Heart left ventricle (tissue), 16 donors: ENCODE data around the gene CD9. TPM values are rescaled to one million over a fixed set of nuclear protein-coding genes. Genes with fewer than 3 reads are reported as not detected.

ENCODE experiments used
- ATAC-seq, 4 donors: fragments of 200-7000 bp; cut with Tn5 transposase; one replicate each; pipeline ENCODE4 v1.9.1; 2020 to 2022; ENCODE audit warnings: moderate library complexity in 4 of 4, mild to moderate bottlenecking in 3 of 4, moderate number of reproducible peaks in 1 of 4
- DNase-seq, 5 donors: peaks; one replicate each; pipeline ENCODE4 v3.0.0-alpha.2; 2020
- H3K27ac ChIP-seq, 12 donors: fragments of 200-600 bp; sonication (generic) in 4 of 12; one replicate each; pipeline versions ENCODE4 v1.5.0 to v1.8.0; 2016 to 2022; ENCODE audit warnings: mild to moderate bottlenecking in 2 of 12
- H3K27me3 ChIP-seq, 9 donors: fragments of 200-600 bp; sonication (generic) in 2 of 9; one replicate each; pipeline versions ENCODE4 v1.5.1 to v1.8.0; 2016 to 2022; ENCODE audit warnings: mild to moderate bottlenecking in 3 of 9
- H3K36me3 ChIP-seq, 9 donors: fragments of 200-600 bp; sonication (generic) in 2 of 9; one replicate each; pipeline versions ENCODE4 v1.5.0 to v1.8.0; 2018 to 2022; ENCODE audit warnings: mild to moderate bottlenecking in 2 of 9
- H3K4me1 ChIP-seq, 12 donors: fragments of 200-600 bp; sonication (generic) in 4 of 12; one replicate each; pipeline versions ENCODE4 v1.5.0 to v1.8.0; 2016 to 2022; ENCODE audit warnings: mild to moderate bottlenecking in 3 of 12
- H3K4me3 ChIP-seq, 12 donors: fragments of 200-600 bp; sonication (generic) in 4 of 12; one replicate each; pipeline versions ENCODE4 v1.5.0 to v1.8.0; 2017 to 2022; ENCODE audit warnings: mild to moderate bottlenecking in 9 of 12, moderate library complexity in 4 of 12
- H3K9me3 ChIP-seq, 12 donors: fragments of 200-600 bp; sonication (generic) in 4 of 12; one replicate each; pipeline versions ENCODE4 v1.5.0 to v1.8.0; 2016 to 2022; ENCODE audit warnings: mild to moderate bottlenecking in 1 of 12
- CTCF ChIP-seq, 12 donors: fragments of 200-600 bp; sonication (generic) in 4 of 12; IDR thresholded peaks; one replicate each; pipeline versions ENCODE4 v1.5.0 to v1.8.0; 2018 to 2022; ENCODE audit warnings: antibody characterized with exemption in 12 of 12, mild to moderate bottlenecking in 5 of 12
- POLR2A ChIP-seq, 2 donors: fragments of 450-650 bp; IDR thresholded peaks; one replicate each; pipeline ENCODE4 v1.6.1; 2017; ENCODE audit warnings: antibody characterized with exemption in 2 of 2, mild to moderate bottlenecking in 2 of 2, moderate library complexity in 2 of 2
- WGBS, 4 donors: extraction: QIAGEN DNeasy Blood & Tissue Kit in 2 of 4; methylation state at CpG; one replicate each; pipeline versions ENCODE4 v1.1.5 to v1.1.7; 2013 to 2018; 5-methylcytosine and 5-hydroxymethylcytosine counted together
- intact Hi-C, 10 donors: fragments of 100-400 bp; cut with DNase I; formaldehyde crosslinking; loops; one replicate each; pipeline versions ENCODE4 v1.11.1 to v1.14.2; 2022
- polyA plus RNA-seq, 2 donors: library from polyadenylated mRNA; stranded (reverse); fragments of 200-250 nt; gene quantifications; one replicate each; pipeline ENCODE4 v1.2.3, GENCODE V29; 2013
- total RNA-seq, 9 donors: library from RNA; depleted of rRNA in 2 of 9; stranded (reverse); fragments of >200 nt in 2 of 9; fragmentation: NEBNext Ultra II Directional in 3 of 9; extraction: Animal tissue kit (Norgen Biotek cat#: 25700) in 3 of 9; gene quantifications; one replicate each; pipeline versions ENCODE4 v1.1.0 to v1.2.4, GENCODE V29; 2016 to 2023
- donor health status: ischemic (EF 13 %, LVEDD 7.1; RV severe dilation, severe dysfunction).
- donor health status: healthy with polysubstance abuse.
- donor health status: DM: no; HTN: yes; CAD: no.
- donor health status: DM: no; HTN: no; CAD: no.
- donor health status: ischemic (EF 25% LVEDD 6.9; RV normal size, moderate dysfunction).
- donor health status: ischemic (EF 25% LVEDD 5.7; RV mildly dilated, moderate dysfunction).
- donor health status: healthy.
- donor health status: DM: yes; HTN: yes; CAD: no.
- donor health status: ischemic (EF 35%, LVEDD 5.7; RV mildly dilated, moderate dysfunction).
- donor health status: nonischemic (EF 11% LVEDD 7.7; RV severe dilation, severe dysfunction).
- donor health status: DM: yes; HTN: yes; CAD: no.
- donor health status: PGD.
- donor health status: ischemic (EF 29% LVEDD 5.4; RV normal size, mild dysfunction).
- donor health status: nonischemic (EF 23%, LVEDD 6.1; RV moderate dilation, normal function).

The CD9 gene
- total and polyA plus RNA-seq, 11 donors: 29.9 to 96.1 (median 56.4) TPM

- 89 to 93% (median 92%) methylated on average over 10 of the region's 10 CpGs for WGBS, 4 donors
- H3K4me1 ChIP-seq: peaks cover 14 to 96% (median 82%) of the 10 kb centered on the region in 12 donors
Observed at GRCh38 chr12:6223545-6223944, 23.3 kb downstream of the CD9 start.

GRCh38 chr12:6224550-6224949 lies 24.4 kb downstream of the CD9 start:
- Histone ChIP-seq H3K27ac (peak overlapping the region; percentile 67 to 96 (median 88)), H3K36me3 (peaks cover 0 to 40% (median 3%) of the 10 kb centered on the region in 9 donors), H3K9me3 (no peaks in the 10 kb centered on the region), H3K27me3 (no peaks in the 10 kb centered on the region), H3K4me1 (peaks cover 21 to 100% (median 91%) of the 10 kb centered on the region in 12 donors), H3K4me3 (no peak overlapping the region)
- TF ChIP-seq CTCF (IDR thresholded peaks at IDR 0.05): no peak
- TF ChIP-seq POLR2A (IDR thresholded peaks at IDR 0.05): no peak
- intact Hi-C loops: loop anchor here in 2 of 10 donors (2.0 kb wide), 1 partner anchor 20 kb away; no protein-coding TSS in a partner anchor
- 57 to 66% (median 62%) methylated on average over 5 to 10 of the region's 10 CpGs for WGBS, 4 donors
- peak in 1 of 4 donors; percentile 4 for ATAC-seq
- DNase-seq: peak in 2 of 5 donors; percentile 60 to 66

More at GRCh38 chr12:6223545-6223944, 23.3 kb downstream of the CD9 start:
- TF ChIP-seq CTCF (IDR thresholded peaks at IDR 0.05): no peak
- TF ChIP-seq POLR2A (IDR thresholded peaks at IDR 0.05): no peak
- H3K9me3 ChIP-seq: no peaks in the 10 kb centered on the region
- H3K4me3 ChIP-seq: no peak overlapping the region
- DNase-seq: peak in 1 of 5 donors; percentile 20
- no peak for ATAC-seq
- H3K27ac ChIP-seq: peak overlapping the region in 10 of 12 donors; percentile 37 to 96 (median 90)
- H3K27me3 ChIP-seq: no peaks in the 10 kb centered on the region
- peaks cover 0 to 40% (median 3%) of the 10 kb centered on the region in 9 donors for H3K36me3 ChIP-seq
- intact Hi-C loops: no loop called here

GRCh38 chr12:6225630-6226001 lies 25.4 kb downstream of the CD9 start:
- intact Hi-C loops: loop anchor here in 2 of 10 donors (2.0 to 5.0 kb wide), 2 partner anchors 21 to 52 kb away; no protein-coding TSS in a partner anchor
- no peak for DNase-seq
- no peak for ATAC-seq
- Histone ChIP-seq H3K9me3 (no peaks in the 10 kb centered on the region), H3K4me1 (peaks cover 22 to 100% (median 91%) of the 10 kb centered on the region in 12 donors), H3K27ac (peak overlapping the region; percentile 67 to 96 (median 88)), H3K27me3 (no peaks in the 10 kb centered on the region), H3K4me3 (peak overlapping the region in 7 of 12 donors; percentile 12 to 34 (median 24)), H3K36me3 (peaks cover 0 to 40% (median 3%) of the 10 kb centered on the region in 9 donors)
- 48 to 63% (median 48%) methylated on average over 5 of the region's 5 CpGs for WGBS, 4 donors
- TF ChIP-seq POLR2A (IDR thresholded peaks at IDR 0.05): no peak
- TF ChIP-seq CTCF (IDR thresholded peaks at IDR 0.05): no peak

GRCh38 chr12:6226002-6226678 lies 25.9 kb downstream of the CD9 start:
- DNase-seq (peak; percentile 77 to 91 (median 89)), ATAC-seq (peak; percentile 88 to 89 (median 89))
- peaks cover 25 to 100% (median 92%) of the 10 kb centered on the region in 12 donors for H3K4me1 ChIP-seq
- peaks cover 0 to 42% (median 3%) of the 10 kb centered on the region in 9 donors for H3K36me3 ChIP-seq
- peak overlapping the region in 9 of 12 donors; percentile 6 to 34 (median 24) for H3K4me3 ChIP-seq
- WGBS, 4 donors: 2 to 14% (median 7%) methylated on average over 12 of the region's 12 CpGs
- H3K9me3 ChIP-seq: no peaks in the 10 kb centered on the region
- intact Hi-C loops: loop anchor here in 1 of 10 donors (5.0 kb wide), 1 partner anchor 51 kb away; no protein-coding TSS in a partner anchor
- peak overlapping the region; percentile 67 to 96 (median 88) for H3K27ac ChIP-seq
- no peaks in the 10 kb centered on the region for H3K27me3 ChIP-seq
- no peak for TF ChIP-seq CTCF (IDR thresholded peaks at IDR 0.05)
- peak in 1 of 2 donors; percentile 54 for TF ChIP-seq POLR2A (IDR thresholded peaks at IDR 0.05)
